Keratinocyte (primary cell): Measurements from ENCODE around the gene CSAG1.
"Not testable (repeated sequence)": the region's sequence is repeated elsewhere in the genome, so short reads cannot be mapped to it uniquely, and the experiment has no call there.

Experiments used
- CTCF ChIP-seq, 3 experiments: IDR thresholded peaks in 1 of 3; conservative IDR thresholded peaks in 1 of 3; optimal IDR thresholded peaks in 1 of 3; 2 replicates in 2 of 3; 3 replicates in 1 of 3; pipeline versions ENCODE3 to v1.5.1; 2011; ENCODE audit warnings: low read length in 3 of 3, mild to moderate bottlenecking in 3 of 3, moderate library complexity in 2 of 3, control low read depth in 1 of 3, inconsistent platforms in 1 of 3; ENCODE audit not compliant: insufficient read depth in 2 of 3; ENCODE audit errors: extremely low read depth in 1 of 3
- EZH2 ChIP-seq: IDR thresholded peaks from one replicate; pipeline ENCODE4 v1.6.1; 2012; ENCODE audit warnings: inconsistent platforms, mild to moderate bottlenecking, low read length, moderate library complexity

GRCh38 chrX:152761582-152761981 is 28.1 kb upstream of the CSAG1 start:
- not testable (repeated sequence) for TF ChIP-seq CTCF (optimal IDR thresholded peaks at IDR 0.05 in 1 of 3, IDR thresholded peaks at IDR 0.05 in 1 of 3, conservative IDR thresholded peaks at IDR 0.05 in 1 of 3; ENCODE audit: extremely low read depth in 1 of 3, insufficient read depth in 2 of 3, low read length in 3 of 3); EZH2
